ENCODE data around the gene CST9. TPM values are rescaled to one million over a fixed set of nuclear protein-coding genes. Genes with fewer than 3 reads are reported as not detected.

Gene CST9
- total and polyA plus RNA-seq, 2 of the 13 experiments (the other 11 are each of a cell fraction or from before 2014, with no cell fraction given): 0.07 TPM; not detected in 1

DNA sequence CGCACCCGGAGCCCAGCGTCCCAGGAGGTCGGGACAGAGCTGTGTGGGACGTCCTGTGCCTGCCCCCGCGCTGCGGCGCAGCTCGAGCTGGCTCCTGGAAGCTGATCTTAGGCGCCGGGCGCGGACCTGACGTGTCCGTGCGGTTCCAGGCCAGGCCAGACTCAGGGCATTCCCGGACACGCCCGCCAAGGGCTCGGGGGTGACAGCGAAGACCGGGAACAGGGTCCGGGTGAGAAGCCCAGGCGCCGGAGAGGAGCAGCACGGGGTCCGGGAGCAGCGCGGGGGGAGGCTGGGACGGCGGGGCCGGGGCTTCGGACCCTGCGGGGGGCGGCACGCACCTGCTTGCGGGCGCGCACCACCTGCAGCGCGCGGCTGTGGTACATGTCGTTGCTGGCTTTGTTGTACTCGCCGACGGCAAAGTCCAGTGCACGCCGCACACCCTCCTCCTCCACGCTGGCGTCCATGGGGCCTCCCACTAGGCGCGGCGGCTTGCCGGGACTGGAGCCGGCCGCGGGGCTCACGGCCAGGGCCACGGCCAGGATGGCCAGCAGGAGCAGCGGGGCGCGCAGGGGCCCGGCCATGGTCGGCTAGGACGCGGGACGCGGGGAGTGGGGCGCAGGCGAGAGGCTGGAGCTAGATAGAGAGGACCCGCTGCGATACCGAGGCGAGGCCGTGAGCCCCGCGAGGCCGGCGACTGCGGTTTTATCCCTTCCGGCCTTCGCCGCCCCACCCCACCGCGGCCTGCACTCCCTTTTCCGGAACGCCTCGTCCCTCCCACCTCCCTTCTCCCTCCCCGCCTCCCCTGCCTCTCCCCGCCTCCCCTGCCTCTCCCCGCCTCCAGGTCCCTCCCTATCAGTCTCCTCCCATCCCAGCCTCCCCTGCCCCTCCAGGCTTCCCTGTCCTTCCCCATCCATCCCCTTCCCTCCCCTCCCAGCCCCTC lies 31.8 kb upstream of the CST9 start, which contains the start of gene CST3 (continued):
- TF ChIP-seq, protein P1, sequence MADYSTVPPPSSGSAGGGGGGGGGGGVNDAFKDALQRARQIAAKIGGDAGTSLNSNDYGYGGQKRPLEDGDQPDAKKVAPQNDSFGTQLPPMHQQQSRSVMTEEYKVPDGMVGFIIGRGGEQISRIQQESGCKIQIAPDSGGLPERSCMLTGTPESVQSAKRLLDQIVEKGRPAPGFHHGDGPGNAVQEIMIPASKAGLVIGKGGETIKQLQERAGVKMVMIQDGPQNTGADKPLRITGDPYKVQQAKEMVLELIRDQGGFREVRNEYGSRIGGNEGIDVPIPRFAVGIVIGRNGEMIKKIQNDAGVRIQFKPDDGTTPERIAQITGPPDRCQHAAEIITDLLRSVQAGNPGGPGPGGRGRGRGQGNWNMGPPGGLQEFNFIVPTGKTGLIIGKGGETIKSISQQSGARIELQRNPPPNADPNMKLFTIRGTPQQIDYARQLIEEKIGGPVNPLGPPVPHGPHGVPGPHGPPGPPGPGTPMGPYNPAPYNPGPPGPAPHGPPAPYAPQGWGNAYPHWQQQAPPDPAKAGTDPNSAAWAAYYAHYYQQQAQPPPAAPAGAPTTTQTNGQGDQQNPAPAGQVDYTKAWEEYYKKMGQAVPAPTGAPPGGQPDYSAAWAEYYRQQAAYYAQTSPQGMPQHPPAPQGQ (CRISPR knock-in tag; IDR thresholded peaks at IDR 0.05; ENCODE audit: borderline replicate concordance): peak; percentile 98; the same call in 1 of the 2 replicates
- TF ChIP-seq GLI4 (CRISPR knock-in tag; IDR thresholded peaks at IDR 0.05; ENCODE audit: borderline replicate concordance) (peak; percentile 99; the same call in 1 of the 2 replicates), CHD2 (IDR thresholded peaks at IDR 0.05; ENCODE audit: low read depth, low read length) (peak; percentile 79), ARNT2 (CRISPR knock-in tag; IDR thresholded peaks at IDR 0.05; ENCODE audit: low read depth) (peak; percentile 91), SATB2 (CRISPR knock-in tag; IDR thresholded peaks at IDR 0.05) (0 out of 2 replicates have a peak, but pooled peaks have one; percentile 51), NFE2 (CRISPR knock-in tag; IDR thresholded peaks at IDR 0.05) (no peak), MIER2 (CRISPR knock-in tag; IDR thresholded peaks at IDR 0.05) (no peak), ZNF607 (CRISPR knock-in tag; IDR thresholded peaks at IDR 0.05; ENCODE audit: borderline replicate concordance) (peak; percentile 94; the same call in 1 of the 2 replicates), ZFP90 (CRISPR knock-in tag; IDR thresholded peaks at IDR 0.05; ENCODE audit: borderline replicate concordance) (peak; percentile 90; the same call in 1 of the 2 replicates), ZNF20 (CRISPR knock-in tag; IDR thresholded peaks at IDR 0.05) (no peak), FOXK2 (IDR thresholded peaks at IDR 0.05) (no peak), ZC3H4 (CRISPR knock-in tag; IDR thresholded peaks at IDR 0.05; ENCODE audit: borderline replicate concordance) (peak; percentile 70; the same call in 1 of the 2 replicates), NFATC3 (CRISPR knock-in tag; IDR thresholded peaks at IDR 0.05) (no peak), NCOA2 (CRISPR knock-in tag; IDR thresholded peaks at IDR 0.05) (peak; percentile 44), ZNF850 (CRISPR knock-in tag; conservative IDR thresholded peaks at IDR 0.05) (no peak; the same call in 1 of the 2 replicates), ZSCAN12 (CRISPR knock-in tag; IDR thresholded peaks at IDR 0.05) (peak; percentile 77; the same call in 1 of the 2 replicates), RAD51 (IDR thresholded peaks at IDR 0.05; ENCODE audit: borderline replicate concordance) (no peak)
- TF ChIP-seq, protein P2, sequence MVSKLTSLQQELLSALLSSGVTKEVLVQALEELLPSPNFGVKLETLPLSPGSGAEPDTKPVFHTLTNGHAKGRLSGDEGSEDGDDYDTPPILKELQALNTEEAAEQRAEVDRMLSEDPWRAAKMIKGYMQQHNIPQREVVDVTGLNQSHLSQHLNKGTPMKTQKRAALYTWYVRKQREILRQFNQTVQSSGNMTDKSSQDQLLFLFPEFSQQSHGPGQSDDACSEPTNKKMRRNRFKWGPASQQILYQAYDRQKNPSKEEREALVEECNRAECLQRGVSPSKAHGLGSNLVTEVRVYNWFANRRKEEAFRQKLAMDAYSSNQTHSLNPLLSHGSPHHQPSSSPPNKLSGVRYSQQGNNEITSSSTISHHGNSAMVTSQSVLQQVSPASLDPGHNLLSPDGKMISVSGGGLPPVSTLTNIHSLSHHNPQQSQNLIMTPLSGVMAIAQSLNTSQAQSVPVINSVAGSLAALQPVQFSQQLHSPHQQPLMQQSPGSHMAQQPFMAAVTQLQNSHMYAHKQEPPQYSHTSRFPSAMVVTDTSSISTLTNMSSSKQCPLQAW (CRISPR knock-in tag; IDR thresholded peaks at IDR 0.05): no peak
- TF ChIP-seq, protein P3, sequence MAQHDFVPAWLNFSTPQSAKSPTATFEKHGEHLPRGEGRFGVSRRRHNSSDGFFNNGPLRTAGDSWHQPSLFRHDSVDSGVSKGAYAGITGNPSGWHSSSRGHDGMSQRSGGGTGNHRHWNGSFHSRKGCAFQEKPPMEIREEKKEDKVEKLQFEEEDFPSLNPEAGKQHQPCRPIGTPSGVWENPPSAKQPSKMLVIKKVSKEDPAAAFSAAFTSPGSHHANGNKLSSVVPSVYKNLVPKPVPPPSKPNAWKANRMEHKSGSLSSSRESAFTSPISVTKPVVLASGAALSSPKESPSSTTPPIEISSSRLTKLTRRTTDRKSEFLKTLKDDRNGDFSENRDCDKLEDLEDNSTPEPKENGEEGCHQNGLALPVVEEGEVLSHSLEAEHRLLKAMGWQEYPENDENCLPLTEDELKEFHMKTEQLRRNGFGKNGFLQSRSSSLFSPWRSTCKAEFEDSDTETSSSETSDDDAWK (CRISPR knock-in tag; IDR thresholded peaks at IDR 0.05): no peak
- TF ChIP-seq, protein P4, sequence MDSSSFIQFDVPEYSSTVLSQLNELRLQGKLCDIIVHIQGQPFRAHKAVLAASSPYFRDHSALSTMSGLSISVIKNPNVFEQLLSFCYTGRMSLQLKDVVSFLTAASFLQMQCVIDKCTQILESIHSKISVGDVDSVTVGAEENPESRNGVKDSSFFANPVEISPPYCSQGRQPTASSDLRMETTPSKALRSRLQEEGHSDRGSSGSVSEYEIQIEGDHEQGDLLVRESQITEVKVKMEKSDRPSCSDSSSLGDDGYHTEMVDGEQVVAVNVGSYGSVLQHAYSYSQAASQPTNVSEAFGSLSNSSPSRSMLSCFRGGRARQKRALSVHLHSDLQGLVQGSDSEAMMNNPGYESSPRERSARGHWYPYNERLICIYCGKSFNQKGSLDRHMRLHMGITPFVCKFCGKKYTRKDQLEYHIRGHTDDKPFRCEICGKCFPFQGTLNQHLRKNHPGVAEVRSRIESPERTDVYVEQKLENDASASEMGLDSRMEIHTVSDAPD (CRISPR knock-in tag; IDR thresholded peaks at IDR 0.05): peak; percentile 60; the same call in 1 of the 2 replicates

Measured in HepG2 (cell line).